ENCODE data around the gene DNAJB7. TPM values are rescaled to one million over a fixed set of nuclear protein-coding genes. Genes with fewer than 3 reads are reported as not detected.
A peak's percentile ranks its signal among the peaks of the same experiment; 100 is the strongest.
"Not testable (repeated sequence)": the region's sequence is repeated elsewhere in the genome, so short reads cannot be mapped to it uniquely, and the experiment has no call there.

The DNAJB7 gene
- total RNA-seq, 4 donors from 2014 or later: not detected

DNA sequence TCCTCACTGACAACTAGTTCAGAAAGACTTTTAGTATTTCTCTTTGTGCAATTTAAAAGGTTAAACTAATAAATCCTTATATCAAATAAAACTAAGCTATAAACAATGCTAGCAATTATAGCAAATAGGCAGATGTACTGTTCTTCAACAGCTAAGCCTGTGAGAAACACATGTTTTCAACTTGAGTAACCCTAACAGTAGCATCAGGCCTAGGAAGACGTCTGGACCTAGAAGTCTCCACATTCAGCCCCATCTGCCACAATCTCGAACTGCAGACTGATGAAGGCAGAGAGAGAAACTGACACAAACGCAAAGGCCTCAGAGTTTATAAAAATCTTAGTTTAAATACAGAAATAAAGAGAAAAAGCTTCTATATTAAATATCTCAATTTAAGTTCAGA lies 8.0 kb downstream of the DNAJB7 start:
- H3K4me3 ChIP-seq: peak overlapping the region in 3 of 4 donors; percentile 8 to 85 (median 10)

DNA sequence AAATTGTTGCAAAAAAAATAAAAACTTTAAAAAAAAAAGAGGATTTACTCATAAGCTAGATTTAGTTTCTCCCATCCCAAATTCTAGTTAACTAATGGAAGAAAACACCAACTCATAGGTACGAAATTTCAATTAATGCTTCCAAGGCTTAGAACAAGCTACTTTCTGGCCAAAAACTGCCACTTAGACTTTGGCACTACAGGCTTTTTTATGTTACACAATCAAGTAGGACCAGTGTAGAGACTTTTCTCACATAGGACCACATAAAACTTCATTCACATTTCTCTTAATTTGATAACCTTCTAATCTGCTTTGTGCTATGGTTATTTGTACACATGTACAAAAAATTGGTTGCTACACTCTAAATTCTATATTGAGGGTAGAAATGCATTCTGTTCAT lies 8.6 kb downstream of the DNAJB7 start:
- intact Hi-C loops (cut with DNase I; ENCODE audit: low total_unique reads): loop anchor here (10.0 kb wide), 3 partner anchors 199 to 1349 kb away; partner anchors contain the start of genes MIEF1 and POLR3H
- peak overlapping the region in 1 of 4 donors; percentile 85 for H3K4me3 ChIP-seq
- no peaks in the 10 kb centered on the region for H3K9me3 ChIP-seq
- no peaks in the 10 kb centered on the region for H3K27me3 ChIP-seq
- DNase-seq (no peak), ATAC-seq (no peak)
- in situ Hi-C loops (cut with MboI; ENCODE audit: low sequenced_read_pairs in 4 of 4): no loop called here
- peaks cover 52 to 64% of the 10 kb centered on the region in 2 donors for H3K4me1 ChIP-seq
- peaks cover 0 to 20% of the 10 kb centered on the region in 2 donors for H3K36me3 ChIP-seq
- H3K27ac ChIP-seq: peak overlapping the region; percentile 36 to 99 (median 98)
- no peak for TF ChIP-seq POLR2A (IDR thresholded peaks at IDR 0.05)
- TF ChIP-seq, protein P1, sequence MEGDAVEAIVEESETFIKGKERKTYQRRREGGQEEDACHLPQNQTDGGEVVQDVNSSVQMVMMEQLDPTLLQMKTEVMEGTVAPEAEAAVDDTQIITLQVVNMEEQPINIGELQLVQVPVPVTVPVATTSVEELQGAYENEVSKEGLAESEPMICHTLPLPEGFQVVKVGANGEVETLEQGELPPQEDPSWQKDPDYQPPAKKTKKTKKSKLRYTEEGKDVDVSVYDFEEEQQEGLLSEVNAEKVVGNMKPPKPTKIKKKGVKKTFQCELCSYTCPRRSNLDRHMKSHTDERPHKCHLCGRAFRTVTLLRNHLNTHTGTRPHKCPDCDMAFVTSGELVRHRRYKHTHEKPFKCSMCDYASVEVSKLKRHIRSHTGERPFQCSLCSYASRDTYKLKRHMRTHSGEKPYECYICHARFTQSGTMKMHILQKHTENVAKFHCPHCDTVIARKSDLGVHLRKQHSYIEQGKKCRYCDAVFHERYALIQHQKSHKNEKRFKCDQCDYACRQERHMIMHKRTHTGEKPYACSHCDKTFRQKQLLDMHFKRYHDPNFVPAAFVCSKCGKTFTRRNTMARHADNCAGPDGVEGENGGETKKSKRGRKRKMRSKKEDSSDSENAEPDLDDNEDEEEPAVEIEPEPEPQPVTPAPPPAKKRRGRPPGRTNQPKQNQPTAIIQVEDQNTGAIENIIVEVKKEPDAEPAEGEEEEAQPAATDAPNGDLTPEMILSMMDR (IDR thresholded peaks at IDR 0.05 in 4 of 5, conservative IDR thresholded peaks at IDR 0.05 in 1 of 5): no peak

More for the DNA sequence above, 8.0 kb downstream of the DNAJB7 start:
- DNase-seq (no peak), ATAC-seq (no peak)
- Histone ChIP-seq H3K27ac (peak overlapping the region; percentile 36 to 99 (median 98)), H3K27me3 (no peaks in the 10 kb centered on the region), H3K36me3 (peaks cover 0 to 14% of the 10 kb centered on the region in 2 donors), H3K4me1 (peaks cover 52 to 71% of the 10 kb centered on the region in 2 donors), H3K9me3 (no peaks in the 10 kb centered on the region)
- in situ Hi-C loops (cut with MboI; ENCODE audit: low sequenced_read_pairs in 4 of 4) (no loop called here), intact Hi-C loops (cut with DNase I; ENCODE audit: low total_unique reads) (loop anchor here (10.0 kb wide), 3 partner anchors 199 to 1349 kb away; partner anchors contain the start of genes MIEF1 and POLR3H)
- TF ChIP-seq, protein P1 (IDR thresholded peaks at IDR 0.05 in 4 of 5, conservative IDR thresholded peaks at IDR 0.05 in 1 of 5): no peak
- TF ChIP-seq POLR2A (IDR thresholded peaks at IDR 0.05): no peak

DNA sequence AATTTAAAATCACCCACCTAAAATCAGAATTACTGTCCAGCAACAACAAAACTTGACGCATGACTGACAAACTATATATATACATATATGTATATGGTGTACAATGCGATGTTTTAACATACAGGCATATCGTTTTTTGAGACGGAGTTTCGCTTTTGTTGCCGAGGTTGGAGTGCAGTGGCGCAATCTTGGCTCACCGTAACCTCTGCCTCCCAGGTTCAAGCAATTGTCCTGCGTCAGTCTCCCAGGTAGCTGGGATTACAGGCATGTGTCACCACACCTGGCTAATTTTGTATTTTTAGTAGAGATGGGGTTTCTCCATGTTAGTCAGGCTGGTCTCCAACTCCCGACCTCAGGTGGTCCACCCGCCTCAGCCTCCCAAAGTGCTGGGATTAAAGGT lies 16.1 kb downstream of the DNAJB7 start:
- Histone ChIP-seq H3K27ac (peak overlapping the region in 1 of 4 donors; percentile 51), H3K36me3 (peaks cover 0 to 81% of the 10 kb centered on the region in 2 donors), H3K4me1 (peaks cover 13 to 30% of the 10 kb centered on the region in 2 donors)
- H3K4me3 ChIP-seq; intact Hi-C loops (cut with DNase I; ENCODE audit: low total_unique reads); H3K9me3 ChIP-seq; DNase-seq; H3K27me3 ChIP-seq; in situ Hi-C loops (cut with MboI; ENCODE audit: low sequenced_read_pairs in 4 of 4); ATAC-seq: not testable (repeated sequence)

DNA sequence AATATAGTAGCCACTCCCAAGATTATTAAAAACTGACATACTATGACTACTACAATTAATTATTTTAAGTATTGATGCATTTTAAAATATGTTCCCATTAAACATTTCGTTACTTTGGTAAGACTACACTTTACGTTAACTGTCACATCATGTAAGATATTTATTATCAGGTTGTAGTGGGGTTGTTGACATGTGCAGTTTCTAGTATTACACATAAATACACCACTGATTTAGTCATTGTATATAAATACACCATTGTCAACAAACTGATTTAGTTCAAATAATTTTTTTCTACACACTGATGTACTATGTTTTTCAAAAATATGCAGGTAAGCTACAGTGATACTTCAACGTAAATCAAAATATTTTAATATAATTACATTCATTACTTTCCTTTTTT lies 17.0 kb downstream of the DNAJB7 start:
- intact Hi-C loops (cut with DNase I; ENCODE audit: low total_unique reads): no loop called here
- no peak for DNase-seq
- in situ Hi-C loops (cut with MboI; ENCODE audit: low sequenced_read_pairs in 4 of 4): no loop called here

DNA sequence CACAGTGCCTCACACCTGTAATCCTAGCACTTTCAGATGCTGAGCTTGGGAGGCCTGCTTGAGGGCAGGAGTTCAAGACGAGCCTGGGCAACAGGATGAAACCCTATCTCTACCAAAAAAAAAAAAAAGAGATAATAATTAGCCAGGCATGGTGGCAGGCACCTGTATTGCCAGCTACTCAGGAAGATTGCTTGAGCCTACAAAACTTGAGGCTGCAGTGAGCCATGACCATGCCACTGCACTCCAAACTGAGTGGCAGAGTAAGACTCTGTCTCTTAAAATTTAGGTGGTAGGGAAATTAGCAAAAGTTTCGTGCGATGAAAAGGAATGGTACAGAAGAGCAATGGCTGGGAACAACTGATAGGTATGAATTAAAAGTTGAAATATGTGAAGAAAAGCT lies 23.4 kb downstream of the DNAJB7 start:
- no peak for DNase-seq
- intact Hi-C loops (cut with DNase I; ENCODE audit: low total_unique reads): no loop called here
- peaks cover 0 to 66% of the 10 kb centered on the region in 2 donors for H3K36me3 ChIP-seq
- H3K27me3 ChIP-seq: no peaks in the 10 kb centered on the region
- H3K4me1 ChIP-seq: peaks cover 10 to 16% of the 10 kb centered on the region in 2 donors
- no peak overlapping the region for H3K4me3 ChIP-seq
- TF ChIP-seq POLR2A (IDR thresholded peaks at IDR 0.05): no peak
- TF ChIP-seq, protein P1 (IDR thresholded peaks at IDR 0.05 in 4 of 5, conservative IDR thresholded peaks at IDR 0.05 in 1 of 5): no peak
- peak overlapping the region in 2 of 4 donors; percentile 13 to 25 for H3K27ac ChIP-seq
- in situ Hi-C loops (cut with MboI; ENCODE audit: low sequenced_read_pairs in 4 of 4): no loop called here
- H3K9me3 ChIP-seq: no peaks in the 10 kb centered on the region
- no peak for ATAC-seq

More for the DNA sequence above, 17.0 kb downstream of the DNAJB7 start:
- TF ChIP-seq POLR2A (IDR thresholded peaks at IDR 0.05): no peak
- TF ChIP-seq, protein P1 (IDR thresholded peaks at IDR 0.05 in 4 of 5, conservative IDR thresholded peaks at IDR 0.05 in 1 of 5): no peak
- Histone ChIP-seq H3K27me3 (no peaks in the 10 kb centered on the region), H3K4me1 (peaks cover 13 to 23% of the 10 kb centered on the region in 2 donors), H3K27ac (peak overlapping the region; percentile 3 to 51 (median 44)), H3K9me3 (no peaks in the 10 kb centered on the region), H3K4me3 (no peak overlapping the region), H3K36me3 (peaks cover 0 to 81% of the 10 kb centered on the region in 2 donors)
- ATAC-seq: peak; percentile 64 to 68
